C4-2B (cell line): ENCODE results near the gene CYFIP1.

Experiments
- ZFX ChIP-seq: fragments of 450-650 bp; IDR thresholded peaks from 2 replicates; pipeline ENCODE4 v1.6.1; 2017
- TF ChIP-seq, protein P1 (sequence below): fragments of 450-650 bp; conservative IDR thresholded peaks from 2 replicates; pipeline ENCODE4 v1.5.1; 2017; ENCODE audit warnings: mild to moderate bottlenecking

DNA sequence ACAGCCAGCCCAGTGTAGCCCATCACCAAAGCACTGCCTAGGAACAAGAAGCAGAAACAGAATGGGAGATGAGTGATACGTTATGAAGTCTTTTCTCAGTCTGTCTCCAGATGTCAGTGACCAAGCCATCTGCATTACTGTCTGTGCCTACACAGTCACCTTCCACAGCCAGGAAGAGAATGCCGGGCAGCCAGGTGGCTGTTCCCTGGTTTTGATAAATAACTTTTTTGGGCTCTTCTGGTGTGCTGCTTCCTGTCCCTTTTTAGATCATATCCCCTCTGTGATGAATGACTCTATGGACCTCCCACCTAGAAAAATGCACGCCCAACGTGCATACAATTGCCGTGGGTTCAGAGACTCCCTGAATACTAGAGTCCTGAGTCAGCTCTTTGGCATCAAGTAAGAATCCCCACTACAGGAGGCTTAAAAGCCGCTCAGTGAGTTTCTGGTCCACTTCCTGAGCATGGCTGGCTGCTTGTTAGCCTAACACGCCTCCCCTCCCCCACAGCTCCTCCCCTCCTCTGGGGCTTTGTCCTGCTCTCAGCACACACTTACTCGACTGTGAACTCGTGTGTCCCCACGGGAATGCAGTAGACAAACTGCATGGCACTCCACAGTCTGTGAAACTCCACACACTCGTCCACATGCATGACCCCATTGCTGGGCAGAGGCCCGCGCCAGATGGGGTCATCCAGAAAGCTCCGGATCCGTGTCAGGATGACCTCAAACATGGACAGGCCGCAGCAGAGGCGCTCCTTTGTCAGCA lies 107.0 kb downstream of the CYFIP1 start:
- TF ChIP-seq, protein P1, sequence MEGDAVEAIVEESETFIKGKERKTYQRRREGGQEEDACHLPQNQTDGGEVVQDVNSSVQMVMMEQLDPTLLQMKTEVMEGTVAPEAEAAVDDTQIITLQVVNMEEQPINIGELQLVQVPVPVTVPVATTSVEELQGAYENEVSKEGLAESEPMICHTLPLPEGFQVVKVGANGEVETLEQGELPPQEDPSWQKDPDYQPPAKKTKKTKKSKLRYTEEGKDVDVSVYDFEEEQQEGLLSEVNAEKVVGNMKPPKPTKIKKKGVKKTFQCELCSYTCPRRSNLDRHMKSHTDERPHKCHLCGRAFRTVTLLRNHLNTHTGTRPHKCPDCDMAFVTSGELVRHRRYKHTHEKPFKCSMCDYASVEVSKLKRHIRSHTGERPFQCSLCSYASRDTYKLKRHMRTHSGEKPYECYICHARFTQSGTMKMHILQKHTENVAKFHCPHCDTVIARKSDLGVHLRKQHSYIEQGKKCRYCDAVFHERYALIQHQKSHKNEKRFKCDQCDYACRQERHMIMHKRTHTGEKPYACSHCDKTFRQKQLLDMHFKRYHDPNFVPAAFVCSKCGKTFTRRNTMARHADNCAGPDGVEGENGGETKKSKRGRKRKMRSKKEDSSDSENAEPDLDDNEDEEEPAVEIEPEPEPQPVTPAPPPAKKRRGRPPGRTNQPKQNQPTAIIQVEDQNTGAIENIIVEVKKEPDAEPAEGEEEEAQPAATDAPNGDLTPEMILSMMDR, result no peak
- TF ChIP-seq ZFX, result no peak
